NCI-H1694 treated with DMSO at 0.1 percent for 48 hours (cell line): ENCODE measurements around the gene NSMF.

ENCODE experiments used
- DNase-seq: peaks from one replicate; lab custom pipeline; 2025; lab: John Stamatoyannopoulos, UW

Gene NSMF

GRCh38 chr9:137429974-137430722, 29.0 kb downstream of the NSMF start:
- no peak for DNase-seq

- no peak for DNase-seq
These were observed 29.6 kb downstream of the NSMF start for GRCh38 chr9:137429546-137429890.

- no peak for DNase-seq
These were observed 30.1 kb downstream of the NSMF start for GRCh38 chr9:137428841-137429545.

- no peak for DNase-seq
These were observed 30.9 kb downstream of the NSMF start for GRCh38 chr9:137428311-137428630.

- no peak for DNase-seq
These were observed 31.5 kb downstream of the NSMF start for GRCh38 chr9:137427454-137428310.

- DNase-seq, result no peak
These were observed 33.0 kb downstream of the NSMF start for GRCh38 chr9:137426018-137426681.

GRCh38 chr9:137423514-137424291, 35.4 kb downstream of the NSMF start:
- DNase-seq, result no peak

- peak; percentile 73 for DNase-seq
These were observed 36.3 kb downstream of the NSMF start, which contains the start of the genes EXD3 and NOXA1 for GRCh38 chr9:137422604-137423513. EXD3 (minus strand) TSS chr9:137423162; CDS start chr9:137395357, 27,805 bp downstream. NOXA1 (plus strand) TSS chr9:137423393; CDS start chr9:137423530, 137 bp downstream.

- no peak for DNase-seq
These were observed 37.1 kb downstream of the NSMF start for GRCh38 chr9:137421838-137422603.

- no peak for DNase-seq
These were observed 41.7 kb downstream of the NSMF start for GRCh38 chr9:137417161-137418021.

- DNase-seq, result no peak
These were observed 42.5 kb downstream of the NSMF start for GRCh38 chr9:137416563-137417151.

GRCh38 chr9:137416006-137416562, 43.0 kb downstream of the NSMF start:
- no peak for DNase-seq

GRCh38 chr9:137415451-137415850, 43.7 kb downstream of the NSMF start:
- DNase-seq, result no peak

- DNase-seq, result no peak
These were observed 46.7 kb downstream of the NSMF start for GRCh38 chr9:137412431-137412830.

GRCh38 chr9:137411645-137412380, 47.3 kb downstream of the NSMF start:
- no peak for DNase-seq

GRCh38 chr9:137411260-137411644, 47.9 kb downstream of the NSMF start:
- DNase-seq, result no peak

- DNase-seq, result no peak
These were observed 48.3 kb downstream of the NSMF start for GRCh38 chr9:137410891-137411249.
